ENCODE data around the gene RIPOR2. TPM values are rescaled to one million over a fixed set of nuclear protein-coding genes. Genes with fewer than 3 reads are reported as not detected.
"Not testable (repeated sequence)": the region's sequence is repeated elsewhere in the genome, so short reads cannot be mapped to it uniquely, and the experiment has no call there.

Gene RIPOR2
- total RNA-seq, 1 donor from 2014 or later = 38.0 TPM

DNA sequence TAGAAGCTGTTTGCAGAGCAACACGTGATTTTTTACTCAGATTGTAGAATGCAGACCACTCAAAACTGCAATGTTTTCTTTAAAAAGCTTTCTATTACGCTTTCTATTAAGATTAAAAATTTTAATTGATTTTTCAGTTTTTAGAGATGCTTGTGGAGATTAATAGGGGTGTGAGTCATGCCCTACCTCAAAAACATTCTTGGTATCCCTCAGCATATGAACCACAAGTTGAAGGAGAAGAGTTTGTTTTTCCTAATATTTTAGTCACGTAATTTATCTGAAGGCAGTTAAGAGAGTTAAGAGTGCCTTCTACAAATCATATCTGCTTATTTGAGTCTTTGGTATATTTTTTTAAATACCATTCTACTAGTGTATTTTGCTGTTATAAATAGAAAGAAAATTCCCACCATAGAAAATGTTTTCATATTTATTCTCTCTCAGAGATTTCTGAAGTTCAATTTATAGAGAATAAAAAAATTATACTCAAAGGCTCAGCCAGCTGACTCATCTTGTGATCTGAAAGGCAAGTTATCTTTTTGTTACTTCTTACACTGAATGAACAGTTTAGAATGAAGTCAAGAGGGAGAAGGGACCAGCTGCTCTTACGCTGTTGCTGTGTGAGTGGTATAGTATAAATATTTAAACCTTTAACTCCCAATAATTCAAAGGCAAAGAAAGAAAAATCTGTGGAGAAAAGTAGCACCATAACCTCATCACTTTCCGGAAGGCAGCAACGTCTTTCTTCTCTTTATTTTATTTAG lies 7.6 kb downstream of the RIPOR2 start:
- H3K27ac ChIP-seq = no peak overlapping the region
- H3K4me3 ChIP-seq = no peak overlapping the region
- DNase-seq (no peak), ATAC-seq (no peak)
- H3K36me3 ChIP-seq = no peaks in the 10 kb centered on the region
- no peaks in the 10 kb centered on the region for H3K27me3 ChIP-seq (ENCODE audit: low read depth)
- peaks cover 33% of the 10 kb centered on the region for H3K4me1 ChIP-seq
- TF ChIP-seq CTCF (IDR thresholded peaks at IDR 0.05) = no peak
- intact Hi-C loops (cut with DNase I) = no loop called here
- H3K9me3 ChIP-seq = no peaks in the 10 kb centered on the region

GRCh38 chr6:24927277-24927955 lies 8.3 kb downstream of the RIPOR2 start:
- ATAC-seq = no peak
- peaks cover 28% of the 10 kb centered on the region for H3K4me1 ChIP-seq

DNA sequence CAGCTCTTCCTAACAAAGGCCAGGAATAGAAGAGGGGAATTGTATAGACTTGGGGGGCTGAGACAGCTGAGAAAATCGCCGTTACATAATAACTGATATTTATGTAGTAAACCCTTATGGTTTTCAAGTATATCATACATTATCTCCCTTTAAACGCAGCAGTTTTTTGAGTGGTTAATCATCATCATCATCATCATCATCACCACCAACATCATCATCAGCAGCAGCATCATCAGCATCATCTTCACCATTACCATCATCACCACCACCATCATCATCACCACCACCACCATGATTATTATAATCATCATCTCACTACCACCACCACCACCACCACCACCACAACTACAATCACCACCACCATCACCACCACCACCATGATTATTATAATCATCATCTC lies 9.1 kb downstream of the RIPOR2 start:
- peaks cover 25% of the 10 kb centered on the region for H3K4me1 ChIP-seq
- H3K36me3 ChIP-seq; DNase-seq; H3K27me3 ChIP-seq (ENCODE audit: low read depth); ATAC-seq; H3K4me3 ChIP-seq; intact Hi-C loops (cut with DNase I); H3K27ac ChIP-seq; H3K9me3 ChIP-seq: not testable (repeated sequence)

More at GRCh38 chr6:24927277-24927955, 8.3 kb downstream of the RIPOR2 start:
- H3K9me3 ChIP-seq = no peaks in the 10 kb centered on the region
- H3K36me3 ChIP-seq = no peaks in the 10 kb centered on the region
- H3K27me3 ChIP-seq (ENCODE audit: low read depth) = no peaks in the 10 kb centered on the region
- no peak overlapping the region for H3K4me3 ChIP-seq
- H3K27ac ChIP-seq = no peak overlapping the region
- TF ChIP-seq CTCF (IDR thresholded peaks at IDR 0.05) = no peak
- DNase-seq = no peak
- intact Hi-C loops (cut with DNase I) = no loop called here

- no peak overlapping the region for H3K27ac ChIP-seq
- ATAC-seq (peak in 1 of 2 donors; percentile 29), DNase-seq (no peak)
- no peaks in the 10 kb centered on the region for H3K27me3 ChIP-seq (ENCODE audit: low read depth)
- peaks cover 21% of the 10 kb centered on the region for H3K4me1 ChIP-seq
- H3K4me3 ChIP-seq = no peak overlapping the region
- no peak for TF ChIP-seq CTCF (IDR thresholded peaks at IDR 0.05)
- H3K9me3 ChIP-seq = no peaks in the 10 kb centered on the region
- no peaks in the 10 kb centered on the region for H3K36me3 ChIP-seq
- intact Hi-C loops (cut with DNase I) = no loop called here
Measured at GRCh38 chr6:24926192-24926591, 9.6 kb downstream of the RIPOR2 start.

- ATAC-seq (no peak), DNase-seq (no peak)
- H3K36me3 ChIP-seq = no peaks in the 10 kb centered on the region
- H3K27ac ChIP-seq = no peak overlapping the region
- H3K4me3 ChIP-seq = no peak overlapping the region
- intact Hi-C loops (cut with DNase I) = no loop called here
- H3K4me1 ChIP-seq = peaks cover 18% of the 10 kb centered on the region
- no peaks in the 10 kb centered on the region for H3K9me3 ChIP-seq
- TF ChIP-seq CTCF (IDR thresholded peaks at IDR 0.05) = no peak
- no peaks in the 10 kb centered on the region for H3K27me3 ChIP-seq (ENCODE audit: low read depth)
Measured at GRCh38 chr6:24925661-24926060, 10.1 kb downstream of the RIPOR2 start.

Data from lower lobe of right lung (tissue), 2 donors.